Spleen (tissue), 11 donors: ENCODE results near the gene EFR3B. TPM values are rescaled to one million over a fixed set of nuclear protein-coding genes. Genes with fewer than 3 reads are reported as not detected.

ENCODE experiments used
- DNase-seq: peaks from one replicate; pipeline ENCODE4 v3.0.0-alpha.2; 2020
- H3K27ac ChIP-seq, 8 donors: fragments of 200-600 bp; sonication (generic) in 7 of 8; 1 replicate in 4 of 8; 2 replicates in 4 of 8; pipeline versions ENCODE4 v1.5.0 to v1.8.0; 2016 to 2021; ENCODE audit warnings: inconsistent platforms in 4 of 8, mild to moderate bottlenecking in 4 of 8, moderate library complexity in 1 of 8
- H3K27me3 ChIP-seq, 7 donors: fragments of 200-600 bp; sonication (generic) in 6 of 7; replicated peaks in 1 of 7; 1 replicate in 4 of 7; 2 replicates in 3 of 7; pipeline versions ENCODE4 v1.5.0 to v1.8.0; 2016 to 2021; ENCODE audit warnings: inconsistent platforms in 3 of 7, mild to moderate bottlenecking in 1 of 7
- H3K36me3 ChIP-seq, 6 donors: fragments of 200-600 bp; sonication (generic) in 5 of 6; 1 replicate in 4 of 6; 2 replicates in 2 of 6; pipeline versions ENCODE4 v1.5.0 to v1.8.0; 2016 to 2021; ENCODE audit warnings: inconsistent platforms in 2 of 6
- H3K4me1 ChIP-seq, 6 donors: fragments of 200-600 bp; sonication (generic) in 5 of 6; 1 replicate in 3 of 6; 2 replicates in 3 of 6; pipeline versions ENCODE4 v1.5.0 to v1.8.0; 2016 to 2021; ENCODE audit warnings: inconsistent platforms in 3 of 6
- H3K4me3 ChIP-seq, 8 donors: fragments of 200-600 bp; sonication (generic) in 7 of 8; 1 replicate in 4 of 8; 2 replicates in 4 of 8; pipeline versions ENCODE4 v1.5.0 to v1.8.0; 2016 to 2021; ENCODE audit warnings: inconsistent platforms in 4 of 8, mild to moderate bottlenecking in 4 of 8, moderate library complexity in 2 of 8
- H3K9me3 ChIP-seq, 8 donors: fragments of 200-600 bp; sonication (generic) in 7 of 8; 1 replicate in 4 of 8; 2 replicates in 4 of 8; pipeline versions ENCODE4 v1.5.0 to v1.8.0; 2016 to 2021; ENCODE audit warnings: inconsistent platforms in 4 of 8
- POLR2A ChIP-seq, 3 donors: fragments of 450-650 bp; IDR thresholded peaks; one replicate each; pipeline ENCODE4 v1.5.1; 2017; ENCODE audit warnings: antibody characterized with exemption in 3 of 3, mild to moderate bottlenecking in 1 of 3
- POLR2AphosphoS5 ChIP-seq, 3 donors: sonication (generic); formaldehyde crosslinking; IDR thresholded peaks; one replicate each; pipeline ENCODE4 v1.5.1; 2017; ENCODE audit warnings: antibody characterized with exemption in 3 of 3
- WGBS, 5 donors: extraction: QIAGEN DNeasy Blood & Tissue Kit in 3 of 5; methylation state at CpG; one replicate each; pipeline versions ENCODE4 v1.1.5 to v1.1.7; 2013 to 2018; 5-methylcytosine and 5-hydroxymethylcytosine counted together
- intact Hi-C: fragments of 100-400 bp; cut with DNase I; formaldehyde crosslinking; loops from one replicate; pipeline ENCODE4 v1.15.0; 2023; ENCODE audit warnings: low total_unique reads
- polyA plus RNA-seq, 3 donors: library from polyadenylated mRNA; stranded (reverse); fragments of 200-250 nt; gene quantifications; one replicate each; pipeline ENCODE4 v1.2.1, GENCODE V29; 2013
- total RNA-seq, 7 donors: library from RNA; depleted of rRNA in 3 of 7; stranded (reverse); fragments of >200 nt in 3 of 7; fragmentation: NEBNext Ultra II Directional in 4 of 7; extraction: Animal tissue kit (Norgen Biotek cat#: 25700) in 4 of 7; gene quantifications; one replicate each; pipeline versions ENCODE4 v1.1.0 to v1.2.1, GENCODE V29; 2016 to 2021
- TF ChIP-seq, protein P1 (sequence below), 11 experiments: fragments of 200-600 bp in 7 of 11; fragments of 450-650 bp in 4 of 11; sonication (generic) in 4 of 11; IDR thresholded peaks in 8 of 11; conservative IDR thresholded peaks in 3 of 11; 1 replicate in 7 of 11; 2 replicates in 4 of 11; pipeline versions ENCODE4 v1.4.0 to v1.8.0; 2016 to 2021; ENCODE audit warnings: antibody characterized with exemption in 11 of 11, inconsistent platforms in 4 of 11, mild to moderate bottlenecking in 1 of 11
- donor health status: healthy with polysubstance abuse.
- donor health status: DM: no; HTN: no; CAD: no; lungs with moderate emphysema.
- donor health status: DM: no; HTN: no; CAD: no.
- donor health status: Bipolar disorder and iron deficiency.
- donor health status: healthy.
- donor health status: DM: no; HTN: no; CAD: no.
- donor health status: DM: yes; HTN: yes; CAD: no.

The EFR3B gene
- total and polyA plus RNA-seq, 10 donors: 0.22 to 13.2 (median 8.2) TPM

DNA sequence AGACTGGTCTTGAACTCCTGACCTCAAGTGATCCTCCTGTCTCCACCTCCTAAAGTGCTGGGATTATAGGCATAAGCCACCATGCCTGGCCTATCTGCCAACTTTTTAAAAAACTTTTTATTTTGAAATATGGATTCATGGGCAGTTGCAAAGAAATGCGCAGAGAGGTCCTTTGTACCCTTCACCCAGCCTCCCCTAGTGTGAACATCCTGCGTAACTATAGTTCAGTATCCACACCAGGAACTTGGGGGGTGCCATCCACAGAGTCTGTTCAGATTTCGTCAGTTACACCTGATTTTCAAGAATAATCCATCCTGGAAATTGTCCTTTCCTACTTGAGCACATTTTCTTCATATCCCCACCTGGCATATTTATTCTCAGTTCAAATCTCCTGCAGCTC is 33.0 kb downstream of the EFR3B start:
- WGBS, 5 donors: 91 to 95% (median 93%) methylated on average over 3 of the region's 3 CpGs
- no peaks in the 10 kb centered on the region for H3K9me3 ChIP-seq

DNA sequence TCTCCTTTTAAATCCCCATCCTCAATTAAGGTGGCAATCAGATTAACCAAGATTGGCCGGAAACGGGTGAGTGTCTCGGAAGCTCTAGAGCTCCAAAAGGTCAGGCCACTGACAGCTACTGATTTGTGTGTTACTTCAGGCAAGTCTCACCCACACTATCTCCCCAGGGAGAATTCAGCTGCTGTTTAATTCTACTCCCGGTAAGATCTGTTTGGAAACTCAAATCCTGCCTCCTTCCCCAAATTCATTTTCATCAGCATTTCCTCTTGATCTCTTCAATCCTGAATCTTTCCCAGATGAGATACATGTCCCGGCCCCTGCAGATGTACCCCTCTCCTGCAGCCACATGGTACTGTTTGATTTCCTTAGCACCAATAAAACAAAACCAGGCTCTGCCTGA is 34.9 kb downstream of the EFR3B start:
- no peaks in the 10 kb centered on the region for H3K9me3 ChIP-seq
- H3K27ac ChIP-seq: no peak overlapping the region
- no peaks in the 10 kb centered on the region for H3K27me3 ChIP-seq
- intact Hi-C loops: no loop called here
- H3K4me3 ChIP-seq: no peak overlapping the region
- whole genome bisulfite sequencing, 5 donors: 65 to 80% (median 69%) methylated on average over 5 of the region's 5 CpGs
- no peaks in the 10 kb centered on the region for H3K36me3 ChIP-seq
- DNase-seq: no peak
- H3K4me1 ChIP-seq: peaks cover 0 to 13% (median 2%) of the 10 kb centered on the region in 6 donors
- TF ChIP-seq, protein P1, sequence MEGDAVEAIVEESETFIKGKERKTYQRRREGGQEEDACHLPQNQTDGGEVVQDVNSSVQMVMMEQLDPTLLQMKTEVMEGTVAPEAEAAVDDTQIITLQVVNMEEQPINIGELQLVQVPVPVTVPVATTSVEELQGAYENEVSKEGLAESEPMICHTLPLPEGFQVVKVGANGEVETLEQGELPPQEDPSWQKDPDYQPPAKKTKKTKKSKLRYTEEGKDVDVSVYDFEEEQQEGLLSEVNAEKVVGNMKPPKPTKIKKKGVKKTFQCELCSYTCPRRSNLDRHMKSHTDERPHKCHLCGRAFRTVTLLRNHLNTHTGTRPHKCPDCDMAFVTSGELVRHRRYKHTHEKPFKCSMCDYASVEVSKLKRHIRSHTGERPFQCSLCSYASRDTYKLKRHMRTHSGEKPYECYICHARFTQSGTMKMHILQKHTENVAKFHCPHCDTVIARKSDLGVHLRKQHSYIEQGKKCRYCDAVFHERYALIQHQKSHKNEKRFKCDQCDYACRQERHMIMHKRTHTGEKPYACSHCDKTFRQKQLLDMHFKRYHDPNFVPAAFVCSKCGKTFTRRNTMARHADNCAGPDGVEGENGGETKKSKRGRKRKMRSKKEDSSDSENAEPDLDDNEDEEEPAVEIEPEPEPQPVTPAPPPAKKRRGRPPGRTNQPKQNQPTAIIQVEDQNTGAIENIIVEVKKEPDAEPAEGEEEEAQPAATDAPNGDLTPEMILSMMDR (IDR thresholded peaks at IDR 0.05 in 8 of 11, conservative IDR thresholded peaks at IDR 0.05 in 3 of 11): no peak
- TF ChIP-seq POLR2AphosphoS5 (IDR thresholded peaks at IDR 0.05): no peak
- TF ChIP-seq POLR2A (IDR thresholded peaks at IDR 0.05): no peak

More for the DNA sequence above, 33.0 kb downstream of the EFR3B start:
- Histone ChIP-seq H3K27me3 (no peaks in the 10 kb centered on the region), H3K27ac (no peak overlapping the region), H3K4me3 (no peak overlapping the region), H3K4me1 (peaks cover 0 to 13% (median 2%) of the 10 kb centered on the region in 6 donors), H3K36me3 (no peaks in the 10 kb centered on the region)
- intact Hi-C loops: no loop called here
- DNase-seq: no peak
- TF ChIP-seq, protein P1 (IDR thresholded peaks at IDR 0.05 in 8 of 11, conservative IDR thresholded peaks at IDR 0.05 in 3 of 11): no peak
- TF ChIP-seq POLR2AphosphoS5 (IDR thresholded peaks at IDR 0.05): no peak
- TF ChIP-seq POLR2A (IDR thresholded peaks at IDR 0.05): no peak

DNA sequence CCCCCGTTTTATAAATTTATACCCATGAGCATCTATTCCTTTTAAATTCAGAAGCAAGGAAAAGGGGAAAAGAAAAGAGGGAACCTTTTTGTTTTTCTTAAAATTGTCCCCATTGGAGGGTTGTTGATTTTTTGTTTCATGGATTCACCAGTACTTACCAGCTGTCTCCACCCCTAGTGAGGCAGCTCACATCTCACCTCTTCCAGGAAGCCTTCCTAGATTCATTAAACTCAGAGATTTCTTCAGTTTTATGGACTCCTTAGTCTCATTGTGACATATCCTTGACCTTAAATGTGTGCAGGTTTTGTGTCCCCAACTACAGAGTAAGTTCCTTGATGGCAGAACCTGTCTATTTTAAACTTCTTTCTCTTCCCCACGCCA is 35.9 kb downstream of the EFR3B start:
- no peak overlapping the region for H3K4me3 ChIP-seq
- H3K36me3 ChIP-seq: no peaks in the 10 kb centered on the region
- no peak for TF ChIP-seq POLR2AphosphoS5 (IDR thresholded peaks at IDR 0.05)
- TF ChIP-seq POLR2A (IDR thresholded peaks at IDR 0.05): no peak
- intact Hi-C loops: no loop called here
- H3K27me3 ChIP-seq: no peaks in the 10 kb centered on the region
- H3K4me1 ChIP-seq: peaks cover 0 to 13% (median 2%) of the 10 kb centered on the region in 6 donors
- 67 to 81% (median 77%) methylated on average over 2 of the region's 2 CpGs for WGBS, 5 donors
- DNase-seq: no peak
- no peak overlapping the region for H3K27ac ChIP-seq
- H3K9me3 ChIP-seq: no peaks in the 10 kb centered on the region

GRCh38 chr2:25078170-25079049 is 36.5 kb downstream of the EFR3B start:
- Histone ChIP-seq H3K4me3 (no peak overlapping the region), H3K4me1 (peaks cover 0 to 13% (median 2%) of the 10 kb centered on the region in 6 donors), H3K27ac (no peak overlapping the region), H3K27me3 (no peaks in the 10 kb centered on the region), H3K9me3 (no peaks in the 10 kb centered on the region), H3K36me3 (no peaks in the 10 kb centered on the region)
- TF ChIP-seq, protein P1 (IDR thresholded peaks at IDR 0.05 in 8 of 11, conservative IDR thresholded peaks at IDR 0.05 in 3 of 11): no peak
- no peak for TF ChIP-seq POLR2AphosphoS5 (IDR thresholded peaks at IDR 0.05)
- TF ChIP-seq POLR2A (IDR thresholded peaks at IDR 0.05): no peak
- intact Hi-C loops: no loop called here
- no peak for DNase-seq
- WGBS, 5 donors: 68 to 78% (median 77%) methylated on average over 16 of the region's 16 CpGs
